Iris pigment epithelial cell (primary cell): ENCODE results near the gene CDH13.

Source experiments
- DNase-seq: peaks from one replicate; pipeline ENCODE4 v3.0.0-alpha.2; 2011; ENCODE audit warnings: low read depth

The CDH13 gene

GRCh38 chr16:83682116-83682867, 1055.5 kb downstream of the CDH13 start:
- DNase-seq, result no peak

- no peak for DNase-seq
Measured at GRCh38 chr16:83682868-83683235, 1056.1 kb downstream of the CDH13 start.

GRCh38 chr16:83685615-83686165, 1058.9 kb downstream of the CDH13 start:
- no peak for DNase-seq

DNA sequence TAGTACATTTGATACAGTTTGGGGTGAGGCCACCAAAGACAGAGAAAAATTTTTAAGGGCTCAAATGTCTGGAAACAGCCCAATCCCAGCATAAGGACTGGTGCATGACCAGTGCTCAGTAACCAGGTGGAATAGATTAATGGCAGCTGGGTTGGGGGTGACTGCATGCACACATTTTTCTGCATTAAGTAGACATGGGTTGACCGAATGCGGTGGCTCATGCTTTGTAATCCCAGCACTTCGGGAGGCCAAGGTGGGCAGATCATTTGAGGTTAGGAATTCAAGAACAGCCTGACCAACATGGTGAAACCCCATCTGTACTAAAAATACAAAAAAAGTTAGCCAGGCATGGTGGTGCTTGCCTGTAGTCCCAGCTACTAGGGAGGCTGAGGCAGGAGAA, 1060.0 kb downstream of the CDH13 start:
- no peak for DNase-seq

DNA sequence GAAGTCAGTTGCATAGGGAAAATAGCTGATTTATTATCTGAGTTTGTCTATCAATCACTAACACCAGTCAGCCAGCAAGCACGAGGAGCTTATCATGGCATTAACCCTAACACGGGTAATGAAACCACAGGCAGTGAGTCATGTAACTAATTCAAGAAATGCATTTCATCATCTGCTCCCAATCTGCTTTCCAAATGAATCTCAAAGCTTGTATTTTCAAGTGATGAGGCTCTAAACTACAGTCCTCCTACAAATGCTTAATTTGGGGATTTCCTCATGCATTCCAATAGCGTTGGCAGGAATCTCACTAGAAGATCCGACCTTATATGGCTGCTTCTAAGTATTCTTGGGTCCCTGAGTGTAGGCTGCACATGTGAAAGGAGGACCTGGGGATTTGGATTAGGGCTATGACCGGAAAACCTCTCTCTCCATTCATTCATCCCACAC, 1062.6 kb downstream of the CDH13 start:
- peak; percentile 95 for DNase-seq

GRCh38 chr16:83692224-83692623, 1065.5 kb downstream of the CDH13 start:
- DNase-seq, result no peak

DNA sequence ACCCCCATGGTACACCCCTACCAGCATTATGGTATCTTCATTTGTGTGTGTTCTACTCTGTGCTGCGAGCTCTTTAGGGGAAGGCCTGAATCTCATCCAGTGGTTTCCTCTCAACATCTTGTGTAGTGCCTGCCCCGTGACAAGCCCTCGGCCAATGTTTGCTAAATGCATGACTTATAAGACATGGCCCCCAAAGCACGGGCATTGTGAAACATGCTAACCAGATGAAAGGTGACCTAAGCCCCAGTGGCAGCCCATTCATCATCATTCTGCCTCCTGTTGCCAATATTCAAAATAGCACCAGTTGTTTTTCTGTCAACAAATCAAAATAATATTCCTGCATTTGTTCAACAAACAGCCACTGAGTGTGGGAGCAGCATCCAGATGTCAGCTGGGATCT, 1072.2 kb downstream of the CDH13 start:
- DNase-seq, result no peak

GRCh38 chr16:83699817-83700216, 1073.0 kb downstream of the CDH13 start:
- no peak for DNase-seq

DNA sequence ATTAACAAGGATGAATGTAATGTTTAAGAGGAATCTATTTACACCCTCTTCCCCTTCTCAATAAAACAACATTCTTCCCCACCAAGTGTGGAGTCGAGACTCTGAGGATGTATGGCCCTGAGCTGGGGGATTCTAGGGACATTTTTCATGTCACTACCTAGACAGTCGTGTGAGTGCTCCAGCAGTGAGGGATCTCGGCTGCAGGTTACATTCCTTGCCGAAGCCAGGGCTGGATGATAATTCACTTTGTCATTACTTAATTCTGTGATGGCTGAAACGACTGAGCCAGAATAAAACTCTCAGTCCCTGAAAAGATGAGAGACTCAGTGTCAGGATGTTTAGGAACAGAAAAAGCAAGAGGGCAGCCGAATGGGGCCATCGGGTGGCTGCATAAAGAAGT, 1074.1 kb downstream of the CDH13 start:
- no peak for DNase-seq

- DNase-seq, result peak; percentile 50
Measured at GRCh38 chr16:83701494-83701893, 1074.7 kb downstream of the CDH13 start.

DNA sequence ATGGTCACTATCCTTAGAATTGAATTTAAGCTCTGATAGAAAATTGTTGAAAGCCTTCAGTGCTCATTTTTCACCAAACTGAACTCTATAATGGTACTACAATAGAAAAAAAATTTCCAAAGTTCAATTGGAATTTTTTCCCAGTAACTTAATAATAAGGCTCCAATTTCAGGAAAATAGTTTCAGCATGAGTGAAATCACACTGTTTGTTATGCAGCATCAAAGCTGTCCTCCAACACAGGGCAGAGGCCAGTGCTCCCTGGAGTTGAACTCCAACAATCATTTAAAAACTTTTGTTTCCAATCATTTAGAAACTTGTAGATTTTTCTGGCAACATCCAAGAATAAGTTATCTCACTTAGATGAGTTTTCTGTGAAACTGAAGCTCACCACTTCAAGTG, 1077.9 kb downstream of the CDH13 start:
- DNase-seq, result peak; percentile 10

DNA sequence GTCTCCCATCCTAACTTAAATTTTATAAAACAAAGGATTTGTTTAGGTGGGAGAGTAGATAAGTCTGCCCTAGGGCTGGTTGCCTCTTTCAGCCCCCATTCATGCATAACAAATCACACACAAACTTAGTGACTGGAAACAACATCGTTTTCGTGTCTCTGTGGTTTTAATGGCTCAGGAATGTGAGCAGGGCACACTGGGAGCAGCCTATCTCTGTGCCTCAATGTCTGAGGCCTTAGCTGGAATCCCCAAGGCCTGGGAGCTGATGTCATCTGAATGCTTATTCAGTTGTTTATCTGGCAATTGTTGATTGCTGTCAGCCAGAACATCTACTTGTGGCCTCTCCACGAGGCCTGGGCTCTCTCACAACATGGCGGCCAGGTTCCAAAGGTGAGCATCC, 1079.1 kb downstream of the CDH13 start:
- DNase-seq, result peak; percentile 73

- DNase-seq, result peak; percentile 73
Measured at GRCh38 chr16:83706394-83706793, 1079.6 kb downstream of the CDH13 start.

DNA sequence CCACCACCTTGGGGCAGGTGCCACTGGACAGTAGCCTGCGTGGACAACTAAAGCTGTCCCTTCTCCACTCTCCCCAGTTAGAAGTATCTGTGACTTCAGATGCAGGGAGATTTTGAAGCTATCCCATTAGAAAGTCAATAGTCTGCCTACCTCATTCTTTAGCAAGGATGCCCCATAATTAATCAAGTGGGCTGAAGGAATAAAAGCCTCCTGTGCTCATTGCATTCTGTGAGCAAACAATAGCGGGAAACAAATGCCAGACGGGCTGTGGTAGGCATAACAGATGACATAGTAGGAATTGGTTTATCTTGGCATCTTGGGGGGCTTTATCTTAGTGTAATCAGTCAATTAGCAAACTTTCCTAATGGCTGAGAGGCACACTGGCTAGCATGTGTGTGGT, 1084.3 kb downstream of the CDH13 start:
- DNase-seq, result no peak

DNA sequence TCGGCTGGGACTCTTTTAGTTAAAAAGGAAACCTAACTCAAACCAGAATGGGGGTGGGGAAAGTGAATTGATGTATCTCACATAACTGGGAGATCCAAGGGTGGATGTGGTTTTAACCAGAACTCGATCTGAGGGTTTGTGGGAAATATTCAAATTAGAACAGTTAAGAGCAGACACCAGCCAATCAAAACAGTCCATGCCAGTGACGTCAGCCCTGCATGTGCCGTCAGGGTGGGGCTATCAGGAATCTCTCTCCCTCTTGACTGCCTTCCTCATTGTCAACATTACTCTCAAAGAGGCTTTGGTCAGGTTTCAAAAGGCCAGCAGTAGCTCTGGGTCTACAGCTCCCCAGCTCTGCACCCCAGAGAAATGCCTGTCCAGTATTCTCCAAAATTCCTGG, 1086.8 kb downstream of the CDH13 start:
- no peak for DNase-seq

DNA sequence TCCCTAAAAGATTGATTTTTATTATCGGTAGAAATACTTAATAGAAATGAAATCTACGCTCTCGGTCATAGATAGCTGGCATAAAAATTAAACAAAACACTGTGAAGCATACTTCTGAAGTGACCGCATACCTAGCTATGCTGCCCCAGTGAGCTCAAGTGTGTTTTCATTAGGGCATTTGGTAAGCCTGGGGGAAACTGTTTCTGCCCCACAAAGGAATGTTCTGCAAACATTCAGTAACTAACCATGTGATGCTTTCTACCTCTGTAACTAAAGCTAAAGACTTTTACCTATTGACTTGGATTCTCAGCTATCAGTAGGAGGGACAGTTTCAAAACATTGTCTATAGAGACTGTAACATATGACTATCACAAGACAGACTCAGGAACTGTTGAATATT, 1087.5 kb downstream of the CDH13 start:
- DNase-seq, result peak; percentile 4

GRCh38 chr16:83715217-83715920, 1088.6 kb downstream of the CDH13 start:
- no peak for DNase-seq

- no peak for DNase-seq
Measured at GRCh38 chr16:83717308-83717707, 1090.5 kb downstream of the CDH13 start.

- DNase-seq, result peak; percentile 47
Measured at GRCh38 chr16:83717814-83718213, 1091.0 kb downstream of the CDH13 start.

DNA sequence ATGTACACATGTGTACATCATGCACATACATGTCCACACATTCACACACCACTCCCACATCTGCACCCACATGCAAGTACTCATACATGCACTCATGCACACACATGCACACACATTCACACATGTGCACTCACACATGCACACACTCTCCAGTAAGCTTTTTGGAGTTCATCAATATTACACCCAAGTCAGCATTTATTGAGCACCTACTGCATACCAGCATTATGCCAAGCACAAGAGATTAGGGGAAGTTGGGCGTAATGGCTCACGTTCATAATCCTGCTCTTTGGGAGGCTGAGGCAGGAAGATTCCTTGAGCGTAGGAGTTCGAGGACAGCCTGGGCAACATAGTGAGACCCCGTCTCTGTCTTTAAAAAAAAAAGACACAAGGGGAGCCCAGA, 1093.4 kb downstream of the CDH13 start:
- DNase-seq, result no peak

DNA sequence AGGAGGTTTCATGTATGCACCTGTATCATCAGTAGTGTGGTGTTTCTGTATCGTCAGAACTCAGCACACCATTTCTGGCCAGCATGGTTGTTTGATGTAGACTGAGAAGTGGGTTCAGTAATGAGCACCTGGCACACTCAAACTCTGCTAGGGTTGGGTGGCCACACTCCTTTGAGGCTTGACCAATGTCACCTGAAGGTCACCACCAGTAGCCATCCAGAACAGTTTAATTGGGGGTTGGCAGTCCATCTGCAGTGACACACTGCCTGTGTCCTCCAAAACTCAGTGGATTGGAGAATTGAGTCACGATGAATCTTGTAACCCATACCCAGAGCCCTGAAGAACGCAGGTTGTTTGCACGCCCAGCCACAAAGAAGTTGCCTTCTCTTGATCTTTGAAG, 1094.2 kb downstream of the CDH13 start:
- DNase-seq, result no peak

- DNase-seq, result no peak
Measured at GRCh38 chr16:83721676-83722075, 1094.9 kb downstream of the CDH13 start.

DNA sequence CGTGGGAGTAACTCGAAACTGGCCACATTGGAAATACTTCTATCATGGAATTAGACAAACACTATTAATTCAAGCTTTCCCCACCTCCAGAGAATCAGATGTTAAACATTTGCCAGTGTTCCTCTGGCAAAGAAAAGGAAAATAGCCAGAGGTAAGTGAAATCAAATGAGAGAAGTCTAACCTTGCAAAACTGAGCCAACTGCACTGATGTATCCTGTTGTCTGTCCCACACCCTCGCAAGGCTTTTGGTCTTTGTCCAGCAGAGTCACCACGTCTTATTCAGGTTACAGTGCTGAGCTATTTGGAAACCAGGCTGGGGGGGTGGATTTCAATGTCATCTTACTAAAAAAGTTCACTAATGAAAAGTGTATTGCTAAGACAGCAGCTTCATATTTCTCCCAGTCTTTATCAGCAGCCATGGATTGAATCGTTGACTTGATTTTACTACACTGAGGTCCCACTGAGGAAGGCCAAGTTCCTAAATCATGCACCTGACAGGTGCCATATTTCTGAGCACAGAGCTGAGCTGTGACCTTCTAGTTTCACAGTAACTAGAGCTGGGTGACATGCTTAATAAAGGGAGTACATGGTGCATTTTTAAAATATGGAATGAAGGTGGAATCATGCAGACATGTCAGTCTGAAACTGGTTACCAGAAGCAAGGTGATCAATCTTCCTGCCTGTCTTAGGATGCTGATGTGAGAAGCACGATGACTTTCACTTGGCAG, 1095.9 kb downstream of the CDH13 start:
- DNase-seq, result no peak
